Activated naive CD4-positive, alpha-beta T cell treated with anti-CD3 and anti-CD28 coated beads, Interleukin-2, amount 50 U/mL, for 72 hours (primary cell): ENCODE measurements around the gene SOWAHA. TPM values are rescaled to one million over a fixed set of nuclear protein-coding genes. Genes with fewer than 3 reads are reported as not detected.
"Not testable (repeated sequence)": the region's sequence is repeated elsewhere in the genome, so short reads cannot be mapped to it uniquely, and the experiment has no call there.

ENCODE experiments used
- ATAC-seq, 2 donors: fragments of 150-1000 bp; cut with Tn5 transposase; 2 replicates each; pipeline ENCODE4 v1.10.0; 2021; ENCODE audit warnings: mild to moderate bottlenecking in 2 of 2, moderate library complexity in 2 of 2
- DNase-seq, 2 donors: peaks; one replicate each; pipeline ENCODE4 v3.0.0; 2021 to 2022; ENCODE audit warnings: low spot score in 2 of 2
- H3K27ac Mint-ChIP-seq, 2 donors: one replicate each; pipeline ENCODE4 v1.8.0; 2022; ENCODE audit warnings: mild to moderate bottlenecking in 2 of 2, mixed read lengths in 2 of 2
- H3K36me3 Mint-ChIP-seq, 2 donors: one replicate each; pipeline ENCODE4 v1.8.0; 2022; ENCODE audit warnings: mixed read lengths in 2 of 2
- H3K9me3 Mint-ChIP-seq, 2 donors: one replicate each; pipeline ENCODE4 v1.8.0; 2022; ENCODE audit warnings: mixed read lengths in 2 of 2
- total RNA-seq, 2 donors: library from RNA; stranded (reverse); gene quantifications; one replicate each; pipeline ENCODE4 v1.2.3, GENCODE V29; 2022

The SOWAHA gene
- total RNA-seq, 2 donors from 2014 or later = not detected

GRCh38 chr5:132791026-132791425, 22.1 kb upstream of the SOWAHA start:
- Mint-ChIP-seq H3K27ac (no peak overlapping the region), H3K36me3 (no peaks in the 10 kb centered on the region), H3K9me3 (no peaks in the 10 kb centered on the region)
- DNase-seq = no peak
- no peak for ATAC-seq

DNA sequence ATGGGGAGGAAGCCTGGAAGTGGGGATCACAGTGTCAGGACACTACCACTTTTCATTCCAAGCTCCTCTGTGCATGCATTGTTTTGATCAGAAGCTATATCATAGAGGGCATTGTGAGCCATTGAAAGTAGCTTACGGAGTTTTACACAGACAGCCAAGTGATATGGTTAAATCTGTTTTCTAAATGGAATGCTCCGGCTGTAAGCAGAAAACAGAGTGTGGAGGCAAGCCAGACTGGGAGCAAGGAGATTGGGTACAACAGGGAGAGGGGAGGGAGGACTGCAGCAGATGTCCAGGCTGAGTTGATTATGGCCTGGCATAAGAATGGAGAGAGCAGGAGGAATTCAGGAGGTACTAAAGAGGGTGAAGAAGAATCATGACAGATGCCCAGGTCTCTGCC, 15.5 kb upstream of the SOWAHA start:
- no peak overlapping the region for H3K27ac Mint-ChIP-seq
- no peaks in the 10 kb centered on the region for H3K36me3 Mint-ChIP-seq
- DNase-seq (no peak), ATAC-seq (no peak)
- H3K9me3 Mint-ChIP-seq = no peaks in the 10 kb centered on the region

DNA sequence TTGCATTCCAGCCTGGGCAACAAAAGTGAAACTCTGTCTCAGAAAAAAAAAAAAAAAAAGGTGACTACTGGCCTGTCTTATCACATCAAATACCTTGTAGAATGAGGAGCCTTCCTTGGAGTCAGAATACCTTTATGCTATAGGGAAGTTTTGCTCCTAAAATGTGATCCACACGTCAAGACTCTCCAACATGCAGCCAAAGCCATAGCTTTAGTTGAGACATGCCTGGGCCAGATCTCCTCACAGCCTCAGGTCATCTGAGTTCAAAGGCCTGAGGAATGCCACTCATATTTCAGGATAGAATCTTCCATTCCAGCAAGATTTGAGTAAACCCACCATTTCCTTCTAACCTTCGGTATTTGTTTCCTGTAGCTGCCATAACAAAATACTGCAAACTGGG, 13.7 kb upstream of the SOWAHA start:
- no peak for DNase-seq
- Mint-ChIP-seq H3K36me3 (no peaks in the 10 kb centered on the region), H3K9me3 (no peaks in the 10 kb centered on the region), H3K27ac (no peak overlapping the region)
- ATAC-seq = no peak

DNA sequence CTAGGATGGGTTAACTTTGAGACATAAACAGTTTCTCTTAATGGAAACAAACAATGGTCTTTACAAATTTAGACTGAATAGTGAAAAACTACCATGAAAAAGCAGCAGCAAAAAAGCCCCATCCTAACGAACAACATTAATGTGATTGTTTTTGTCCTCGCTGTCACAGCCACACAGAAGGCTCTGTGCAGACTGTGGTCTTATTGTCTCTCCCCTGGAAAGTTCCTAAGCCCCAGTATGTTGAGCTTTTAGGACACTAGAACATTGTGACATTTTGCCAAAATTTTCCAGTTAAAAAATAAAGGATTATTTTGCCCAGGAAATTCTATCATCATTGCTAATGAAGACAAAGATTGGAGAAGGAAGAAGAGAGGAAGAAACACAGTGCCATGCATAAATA, 12.6 kb upstream of the SOWAHA start:
- DNase-seq = no peak
- ATAC-seq = no peak
- no peaks in the 10 kb centered on the region for H3K9me3 Mint-ChIP-seq
- no peak overlapping the region for H3K27ac Mint-ChIP-seq
- no peaks in the 10 kb centered on the region for H3K36me3 Mint-ChIP-seq

DNA sequence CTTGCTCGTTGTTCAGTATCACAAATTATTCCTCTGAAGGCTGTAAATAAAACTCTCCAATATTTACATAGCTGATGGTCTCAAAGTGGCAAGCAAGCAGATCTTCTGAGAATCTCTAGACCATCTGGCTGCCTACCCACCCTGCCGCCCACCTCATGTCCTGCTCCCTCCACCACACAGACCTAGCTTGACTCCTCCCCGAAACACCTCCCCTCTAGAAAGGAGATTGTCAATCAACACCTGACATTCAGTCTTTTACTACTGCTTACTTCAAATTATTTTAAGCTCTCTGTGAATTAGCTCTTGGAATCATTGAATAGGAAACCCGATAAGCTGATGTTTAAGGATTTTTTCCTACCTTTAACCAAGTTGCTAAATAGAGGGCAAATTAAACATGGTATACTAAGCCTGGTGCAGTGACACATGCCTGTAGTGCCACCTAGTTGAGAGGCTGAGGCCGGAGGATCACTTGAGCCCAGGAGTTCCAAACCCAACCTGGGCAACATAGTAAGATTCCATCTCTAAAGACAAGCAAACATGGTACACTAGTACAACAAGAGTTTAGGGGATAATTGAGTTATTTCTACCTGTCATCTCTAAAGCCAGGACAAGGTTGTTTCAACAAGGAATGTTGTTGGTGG, 10.9 kb upstream of the SOWAHA start:
- H3K36me3 Mint-ChIP-seq = no peaks in the 10 kb centered on the region
- ATAC-seq = no peak
- H3K27ac Mint-ChIP-seq = no peak overlapping the region
- no peaks in the 10 kb centered on the region for H3K9me3 Mint-ChIP-seq
- no peak for DNase-seq

- not testable (repeated sequence) for H3K27ac Mint-ChIP-seq, H3K9me3 Mint-ChIP-seq, H3K36me3 Mint-ChIP-seq, DNase-seq, ATAC-seq
Observed at GRCh38 chr5:132802685-132803066, 10.4 kb upstream of the SOWAHA start.

GRCh38 chr5:132804219-132804618, 8.9 kb upstream of the SOWAHA start:
- not testable (repeated sequence) for H3K9me3 Mint-ChIP-seq, ATAC-seq, DNase-seq, H3K36me3 Mint-ChIP-seq, H3K27ac Mint-ChIP-seq

DNA sequence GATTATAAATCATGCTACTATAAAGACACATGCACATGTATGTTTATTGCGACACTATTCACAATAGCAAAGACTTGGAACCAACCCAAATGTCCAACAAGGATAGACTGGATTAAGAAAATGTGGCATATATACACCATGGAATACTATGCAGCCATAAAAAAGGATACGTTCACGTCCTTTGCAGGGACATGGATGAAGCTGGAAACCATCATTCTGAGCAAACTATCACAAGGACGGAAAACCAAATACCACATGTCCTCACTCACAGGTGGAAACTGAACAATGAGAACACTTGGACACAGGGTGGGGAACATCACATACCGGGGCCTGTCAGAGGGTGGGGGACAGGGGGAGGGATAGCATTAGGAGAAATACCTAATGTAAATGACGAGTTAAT, 7.2 kb upstream of the SOWAHA start:
- not testable (repeated sequence) for H3K27ac Mint-ChIP-seq, ATAC-seq, H3K36me3 Mint-ChIP-seq, DNase-seq, H3K9me3 Mint-ChIP-seq

- DNase-seq, H3K9me3 Mint-ChIP-seq, H3K36me3 Mint-ChIP-seq, ATAC-seq, H3K27ac Mint-ChIP-seq: not testable (repeated sequence)
Observed at GRCh38 chr5:132806804-132807162, 6.3 kb upstream of the SOWAHA start.

DNA sequence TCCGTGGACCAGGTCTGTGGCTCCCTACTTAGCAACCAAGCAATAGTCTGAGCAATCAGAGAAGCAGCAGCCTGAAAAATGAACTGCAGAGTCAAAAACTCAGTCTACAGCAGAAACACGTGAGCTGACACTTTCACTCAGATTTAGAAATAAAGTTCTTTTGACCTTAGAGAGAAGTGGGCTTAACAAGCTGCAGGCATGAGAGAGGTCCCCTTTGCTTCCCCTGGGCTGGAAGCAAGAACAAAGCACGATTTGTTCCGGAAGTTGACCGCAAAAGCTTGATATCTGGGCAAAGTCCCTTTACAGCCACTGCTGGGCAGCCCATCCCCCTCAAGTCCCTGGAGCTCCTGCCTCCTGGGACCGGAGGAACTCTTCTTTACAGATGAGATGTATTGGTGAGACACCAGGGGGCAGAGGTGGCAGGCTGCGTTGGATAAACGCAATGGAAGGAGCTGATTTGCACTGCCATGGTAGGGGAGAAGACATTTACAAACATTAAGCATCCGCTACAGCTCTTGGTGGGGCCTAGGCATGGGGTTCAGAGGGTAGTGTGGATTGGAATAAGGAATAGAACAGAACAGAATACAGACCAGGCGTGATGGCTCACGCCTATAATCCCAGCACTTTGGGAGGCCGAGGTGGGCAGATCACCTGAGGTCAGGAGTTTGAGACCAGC, 5.8 kb upstream of the SOWAHA start:
- DNase-seq (no peak), ATAC-seq (no peak)
- H3K36me3 Mint-ChIP-seq = no peaks in the 10 kb centered on the region
- H3K9me3 Mint-ChIP-seq = no peaks in the 10 kb centered on the region
- no peak overlapping the region for H3K27ac Mint-ChIP-seq

GRCh38 chr5:132808448-132808847, 4.7 kb upstream of the SOWAHA start:
- Mint-ChIP-seq H3K36me3 (no peaks in the 10 kb centered on the region), H3K9me3 (no peaks in the 10 kb centered on the region), H3K27ac (no peak overlapping the region)
- DNase-seq = no peak
- ATAC-seq = no peak

DNA sequence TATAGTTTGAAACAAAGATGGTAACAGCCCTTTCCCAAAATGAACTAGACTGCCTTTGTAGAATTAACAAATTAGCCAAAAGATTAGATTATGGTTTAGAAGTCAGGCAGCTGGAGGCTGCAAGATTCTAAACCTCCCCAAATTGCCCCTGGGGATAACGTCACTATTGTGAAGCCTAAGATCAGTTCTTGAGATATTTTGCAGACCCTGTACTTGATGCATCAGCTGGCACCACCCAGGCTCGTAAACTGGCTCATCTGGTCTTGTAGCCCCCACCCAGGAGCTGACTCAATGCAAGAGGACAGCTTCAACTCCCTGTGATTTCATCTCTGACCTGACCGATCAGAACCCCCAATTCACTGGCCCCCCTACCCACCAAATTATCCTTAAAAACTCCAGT, 4.2 kb upstream of the SOWAHA start:
- H3K36me3 Mint-ChIP-seq = no peaks in the 10 kb centered on the region

DNA sequence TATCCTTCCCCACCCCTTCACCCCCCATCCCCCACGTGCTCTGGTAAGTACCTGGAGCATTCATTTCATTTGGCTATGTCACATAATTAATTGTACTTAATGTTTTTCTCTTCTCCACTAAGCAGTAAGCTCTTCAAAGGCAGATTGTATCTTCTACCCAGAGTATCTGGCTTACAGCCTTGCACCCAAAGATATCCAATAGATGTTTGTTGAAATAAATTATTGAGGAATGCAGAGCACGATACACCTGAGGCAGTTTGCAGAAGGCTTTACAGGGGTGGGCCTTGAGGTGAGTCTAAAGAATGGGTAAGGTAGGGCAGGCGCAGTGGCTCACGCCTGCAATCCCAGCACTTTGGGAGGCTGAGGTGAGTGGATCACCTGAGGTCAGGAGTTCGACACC, 2.5 kb upstream of the SOWAHA start:
- DNase-seq (no peak), ATAC-seq (no peak)
- H3K36me3 Mint-ChIP-seq = peaks cover 5% of the 10 kb centered on the region in 2 donors
- no peak overlapping the region for H3K27ac Mint-ChIP-seq
- H3K9me3 Mint-ChIP-seq = no peaks in the 10 kb centered on the region

More for the DNA sequence above, 4.2 kb upstream of the SOWAHA start:
- no peak for ATAC-seq
- H3K9me3 Mint-ChIP-seq = no peaks in the 10 kb centered on the region
- no peak overlapping the region for H3K27ac Mint-ChIP-seq
- no peak for DNase-seq

GRCh38 chr5:132812123-132812765, 858 bp upstream of the SOWAHA start:
- H3K27ac Mint-ChIP-seq = no peak overlapping the region
- DNase-seq (no peak), ATAC-seq (no peak)
- no peaks in the 10 kb centered on the region for H3K9me3 Mint-ChIP-seq
- H3K36me3 Mint-ChIP-seq = peaks cover 5% of the 10 kb centered on the region in 2 donors

DNA sequence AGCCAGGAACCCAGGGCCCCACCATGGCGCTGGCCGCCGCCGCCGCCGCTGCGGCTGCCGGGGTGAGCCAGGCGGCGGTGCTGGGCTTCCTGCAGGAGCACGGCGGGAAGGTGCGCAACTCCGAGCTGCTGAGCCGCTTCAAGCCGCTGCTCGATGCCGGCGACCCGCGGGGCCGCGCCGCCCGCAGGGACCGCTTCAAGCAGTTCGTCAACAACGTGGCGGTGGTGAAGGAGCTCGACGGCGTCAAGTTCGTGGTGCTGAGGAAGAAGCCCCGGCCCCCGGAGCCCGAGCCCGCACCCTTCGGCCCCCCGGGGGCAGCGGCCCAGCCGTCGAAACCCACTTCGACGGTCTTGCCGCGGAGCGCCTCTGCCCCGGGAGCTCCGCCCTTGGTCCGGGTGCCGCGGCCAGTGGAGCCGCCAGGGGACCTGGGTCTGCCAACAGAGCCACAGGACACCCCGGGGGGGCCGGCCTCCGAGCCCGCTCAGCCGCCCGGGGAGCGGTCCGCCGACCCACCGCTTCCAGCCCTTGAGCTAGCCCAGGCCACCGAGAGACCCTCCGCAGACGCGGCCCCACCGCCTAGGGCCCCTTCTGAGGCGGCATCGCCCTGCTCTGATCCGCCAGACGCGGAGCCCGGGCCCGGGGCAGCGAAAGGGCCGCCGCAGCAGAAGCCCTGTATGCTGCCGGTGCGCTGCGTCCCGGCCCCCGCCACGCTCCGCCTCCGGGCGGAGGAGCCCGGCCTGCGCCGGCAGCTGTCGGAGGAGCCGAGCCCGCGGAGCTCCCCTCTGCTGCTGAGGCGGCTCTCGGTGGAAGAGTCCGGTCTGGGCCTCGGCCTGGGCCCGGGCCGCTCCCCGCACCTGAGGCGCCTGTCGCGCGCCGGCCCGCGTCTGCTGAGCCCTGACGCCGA, 749 bp downstream of the SOWAHA start:
- no peak for DNase-seq
- no peak overlapping the region for H3K27ac Mint-ChIP-seq
- no peaks in the 10 kb centered on the region for H3K9me3 Mint-ChIP-seq
- peaks cover 5% of the 10 kb centered on the region in 2 donors for H3K36me3 Mint-ChIP-seq
- peak; percentile 56 to 67 for ATAC-seq

- Mint-ChIP-seq H3K27ac (no peak overlapping the region), H3K36me3 (peaks cover 5% of the 10 kb centered on the region in 2 donors), H3K9me3 (no peaks in the 10 kb centered on the region)
- ATAC-seq (no peak), DNase-seq (no peak)
Observed at GRCh38 chr5:132814503-132815294, 1.6 kb downstream of the SOWAHA start.
